K562 (cell line): ENCODE measurements around the gene TRIO. TPM values are rescaled to one million over a fixed set of nuclear protein-coding genes. Genes with fewer than 3 reads are reported as not detected.

Experiments used
- ARNT ChIP-seq, 2 experiments: fragments of 450-650 bp; IDR thresholded peaks; 2 replicates each; pipeline ENCODE4 v1.6.1; 2016; ENCODE audit warnings: mild to moderate bottlenecking in 1 of 2
- ASH1L ChIP-seq: fragments of 450-650 bp; IDR thresholded peaks from 2 replicates; pipeline ENCODE4 v1.6.1; 2018; ENCODE audit warnings: borderline replicate concordance, mild to moderate bottlenecking, low read depth; ENCODE audit not compliant: partially characterized antibody
- BHLHE40 ChIP-seq: IDR thresholded peaks from 2 replicates; pipeline ENCODE4 v1.6.1; 2011; ENCODE audit warnings: low read length, improper control_type of control experiment
- CBFB ChIP-seq: sonication (generic); formaldehyde crosslinking; IDR thresholded peaks from 2 replicates; pipeline ENCODE4 v1.4.0; 2020; ENCODE audit warnings: mild to moderate bottlenecking, missing genetic modification reagents
- CEBPZ ChIP-seq: fragments of 150-350 bp; IDR thresholded peaks from 2 replicates; pipeline ENCODE4 v1.6.1; 2014; ENCODE audit warnings: low read depth, mild to moderate bottlenecking, low read length, borderline replicate concordance
- DDX20 ChIP-seq: fragments of 450-650 bp; IDR thresholded peaks from 2 replicates; pipeline ENCODE4 v1.6.1; 2016; ENCODE audit warnings: missing genetic modification characterization, low read depth, mild to moderate bottlenecking, missing compliant biosample characterization, moderate library complexity
- FIP1L1 ChIP-seq: fragments of 200-400 bp; formaldehyde crosslinking; IDR thresholded peaks from 2 replicates; pipeline ENCODE4 v1.6.1; 2018; ENCODE audit warnings: mild to moderate bottlenecking, low read depth, low read length; ENCODE audit not compliant: poor library complexity, severe bottlenecking
- HNRNPUL1 ChIP-seq: fragments of 200-400 bp; formaldehyde crosslinking; IDR thresholded peaks from 2 replicates; pipeline ENCODE4 v1.6.1; 2017; ENCODE audit warnings: low read length
- NONO ChIP-seq, 2 experiments: fragments of 200-400 bp in 1 of 2; fragments of 450-650 bp in 1 of 2; formaldehyde crosslinking in 1 of 2; IDR thresholded peaks; 2 replicates each; pipeline ENCODE4 v1.6.1; 2017; ENCODE audit warnings: low read depth in 2 of 2, mild to moderate bottlenecking in 2 of 2, moderate library complexity in 2 of 2, low read length in 1 of 2
- TAF9B ChIP-seq: fragments of 450-650 bp; IDR thresholded peaks from 2 replicates; pipeline ENCODE4 v1.6.1; 2018; ENCODE audit warnings: mild to moderate bottlenecking; ENCODE audit not compliant: partially characterized antibody
- ZNF175 ChIP-seq: fragments of 200-800 bp; sonication (Bioruptor generic); IDR thresholded peaks from 2 replicates; pipeline ENCODE4 v1.6.1; 2016; ENCODE audit warnings: low read depth, mild to moderate bottlenecking, missing genetic modification characterization, missing compliant biosample characterization
- ZNF695 ChIP-seq: fragments of 450-650 bp; formaldehyde crosslinking; IDR thresholded peaks from 2 replicates; pipeline ENCODE4 v1.4.0; 2020; ENCODE audit warnings: mild to moderate bottlenecking, moderate library complexity
- ZSCAN32 ChIP-seq: fragments of 450-650 bp; formaldehyde crosslinking; IDR thresholded peaks from 2 replicates; pipeline ENCODE4 v1.4.0; 2020; ENCODE audit warnings: mild to moderate bottlenecking, moderate library complexity
- polyA plus RNA-seq, 8 experiments: library from polyadenylated mRNA; depleted of rRNA in 4 of 8; stranded (reverse) in 5 of 8; unstranded in 3 of 8; fragments of >200 nt; fragmentation: Nextera tagmentation in 2 of 8; fragmentation: Illumina TruSeq in 1 of 8; extraction: Ambion mirVana in 2 of 8; extraction: Trizol in 1 of 8; gene quantifications; 2 replicates each; pipeline versions ENCODE4 v1.2.1 to v1.2.3, GENCODE V29; 2011 to 2014; ENCODE audit warnings: inconsistent platforms in 1 of 8, missing spikeins in 1 of 8
- total RNA-seq, 7 experiments: library from RNA; depleted of rRNA in 6 of 7; stranded (reverse); fragments of >200 nt in 6 of 7; fragmentation: Illumina TruSeq in 2 of 7; extraction: Trizol in 2 of 7; gene quantifications; 2 replicates each; pipeline versions ENCODE4 v1.2.1 to v1.2.3, GENCODE V29; 2011 to 2021; ENCODE audit warnings: low replicate concordance in 1 of 7

The TRIO gene
- total and polyA plus RNA-seq, 9 of the 15 experiments (the other 6 are each of a cell fraction or from before 2014, with no cell fraction given): 0.24 to 5.0 (median 1.1) TPM

GRCh38 chr5:14131855-14132503, 11.2 kb upstream of the TRIO start (continued):
- TF ChIP-seq ASH1L: no peak
- TF ChIP-seq BHLHE40: 0 out of 2 replicates have a peak, but pooled peaks have one; percentile 11
- no peak for TF ChIP-seq CEBPZ
- no peak for TF ChIP-seq ZNF695 (CRISPR knock-in tag)
- TF ChIP-seq ZSCAN32 (CRISPR knock-in tag): no peak
- no peak for TF ChIP-seq TAF9B
- TF ChIP-seq ARNT (IDR thresholded peaks at IDR 0.05): no peak
- no peak for TF ChIP-seq FIP1L1
- no peak for TF ChIP-seq NONO (IDR thresholded peaks at IDR 0.05; ENCODE audit: low read depth in 2 of 2, low read length in 1 of 2)
- no peak for TF ChIP-seq HNRNPUL1
- no peak for TF ChIP-seq ZNF175 (CRISPR knock-in tag)
- TF ChIP-seq CBFB (CRISPR knock-in tag): no peak
- no peak for TF ChIP-seq DDX20
